GM23338 (cell line): ENCODE results near the gene ISG20. TPM values are rescaled to one million over a fixed set of nuclear protein-coding genes. Genes with fewer than 3 reads are reported as not detected.

Experiments used
- ATAC-seq: fragments of 200-7000 bp; cut with Tn5 transposase; 3 replicates; pipeline ENCODE4 v1.9.1; 2020
- DNase-seq: peaks from one replicate; pipeline ENCODE4 v3.0.0-alpha.2; 2015; ENCODE audit warnings: low spot score
- H2AFZ ChIP-seq: fragments of 200-600 bp; sonication (generic); 2 replicates; pipeline ENCODE4 v1.8.0; 2016; ENCODE audit warnings: antibody characterized with exemption, mild to moderate bottlenecking, moderate library complexity
- H3F3A ChIP-seq: fragments of 200-600 bp; sonication (generic); replicated peaks from 2 replicates; pipeline ENCODE4 v1.8.0; 2017; ENCODE audit warnings: antibody characterized with exemption, mixed run types, low read depth
- H3K27ac ChIP-seq: fragments of 200-600 bp; sonication (generic); 2 replicates; pipeline ENCODE4 v1.6.1; 2016; ENCODE audit warnings: low read depth
- H3K27me3 ChIP-seq: fragments of 200-600 bp; sonication (generic); 2 replicates; pipeline ENCODE4 v1.8.0; 2016; ENCODE audit warnings: mild to moderate bottlenecking, mixed run types, moderate library complexity; ENCODE audit not compliant: insufficient read depth
- H3K36me3 ChIP-seq: fragments of 200-600 bp; sonication (generic); 2 replicates; pipeline ENCODE4 v1.8.0; 2016; ENCODE audit warnings: mild to moderate bottlenecking; ENCODE audit not compliant: insufficient read depth
- H3K4me1 ChIP-seq: fragments of 200-600 bp; sonication (generic); 2 replicates; pipeline ENCODE4 v1.8.0; 2016; ENCODE audit warnings: mild to moderate bottlenecking, moderate library complexity; ENCODE audit not compliant: insufficient read depth
- H3K4me2 ChIP-seq: fragments of 200-600 bp; sonication (generic); 2 replicates; pipeline ENCODE4 v1.7.1; 2017; ENCODE audit warnings: mixed run types
- H3K4me3 ChIP-seq: fragments of 200-600 bp; sonication (generic); 2 replicates; pipeline ENCODE4 v1.6.1; 2016; ENCODE audit warnings: mixed run types
- H3K79me2 ChIP-seq: fragments of 200-600 bp; sonication (generic); replicated peaks from 2 replicates; pipeline ENCODE4 v1.8.0; 2017; ENCODE audit warnings: mild to moderate bottlenecking; ENCODE audit not compliant: insufficient read depth
- H3K9me2 ChIP-seq: fragments of 200-600 bp; sonication (generic); 2 replicates; pipeline ENCODE4 v1.8.0; 2017; ENCODE audit not compliant: insufficient read depth
- H4K20me1 ChIP-seq: fragments of 200-600 bp; sonication (generic); replicated peaks from 2 replicates; pipeline ENCODE4 v1.8.0; 2017; ENCODE audit warnings: mild to moderate bottlenecking; ENCODE audit not compliant: insufficient read depth
- H3K27ac Mint-ChIP-seq: 2 replicates; pipeline ENCODE4 v1.8.0; 2020; ENCODE audit warnings: inconsistent platforms, mild to moderate bottlenecking, moderate library complexity, mixed read lengths
- H3K27me3 Mint-ChIP-seq: 3 replicates; pipeline ENCODE4 v1.8.0; 2022; ENCODE audit warnings: low read depth, mild to moderate bottlenecking, moderate library complexity, mixed read lengths, inconsistent platforms; ENCODE audit not compliant: insufficient read depth, poor library complexity
- H3K36me3 Mint-ChIP-seq: 3 replicates; pipeline ENCODE4 v1.8.0; 2021; ENCODE audit warnings: low read depth, mild to moderate bottlenecking, inconsistent platforms, moderate library complexity, mixed read lengths
- H3K4me1 Mint-ChIP-seq: 3 replicates; pipeline ENCODE4 v1.8.0; 2020; ENCODE audit warnings: mild to moderate bottlenecking, inconsistent platforms, mixed read lengths
- H3K4me3 Mint-ChIP-seq: 3 replicates; pipeline ENCODE4 v1.8.0; 2021; ENCODE audit warnings: moderate library complexity, mild to moderate bottlenecking, inconsistent platforms, mixed read lengths
- H3K9me3 Mint-ChIP-seq: 3 replicates; pipeline ENCODE4 v1.8.0; 2020; ENCODE audit warnings: moderate library complexity, mild to moderate bottlenecking, inconsistent platforms, mixed read lengths
- EZH2 ChIP-seq: fragments of 200-600 bp; sonication (generic); IDR thresholded peaks from one replicate; pipeline ENCODE4 v1.8.0; 2017; ENCODE audit warnings: antibody characterized with exemption, mild to moderate bottlenecking, low read depth; ENCODE audit not compliant: unreplicated experiment
- EZH2phosphoT487 ChIP-seq: fragments of 200-600 bp; sonication (generic); IDR thresholded peaks from one replicate; pipeline ENCODE4 v1.8.1; 2018; ENCODE audit warnings: antibody characterized with exemption; ENCODE audit not compliant: unreplicated experiment
- JUNB ChIP-seq: IDR thresholded peaks from one replicate; pipeline ENCODE4 v1.6.1; 2016; ENCODE audit warnings: antibody characterized with exemption; ENCODE audit not compliant: unreplicated experiment
- NANOG ChIP-seq: IDR thresholded peaks from 2 replicates; pipeline ENCODE4 v1.6.1; 2016; ENCODE audit warnings: antibody characterized with exemption, borderline replicate concordance
- ZNF331 ChIP-seq: fragments of 250-450 bp; sonication (Bioruptor Pico); IDR thresholded peaks from 2 replicates; pipeline ENCODE4 v1.5.0; 2020; ENCODE audit warnings: low read depth, mild to moderate bottlenecking, moderate library complexity
- polyA plus RNA-seq: library from polyadenylated mRNA; unstranded; fragments of >200 nt; fragmentation: Nextera tagmentation; extraction: Ambion mirVana; gene quantifications from 2 replicates; pipeline ENCODE4 v1.2.1, GENCODE V29; 2016
- total RNA-seq: library from RNA; depleted of rRNA; stranded (reverse); fragments of >200 nt; shearing (Covaris generic); gene quantifications from 2 replicates; pipeline ENCODE4 v1.2.3, GENCODE V29; 2014
- TF ChIP-seq, protein P1 (sequence below): IDR thresholded peaks from one replicate; pipeline ENCODE4 v1.6.1; 2018; ENCODE audit warnings: antibody characterized with exemption; ENCODE audit not compliant: unreplicated experiment
- TF ChIP-seq, protein P2 (sequence below): fragments of 250-450 bp; sonication (Bioruptor Pico); IDR thresholded peaks from 2 replicates; pipeline ENCODE4 v1.5.0; 2020; ENCODE audit warnings: mild to moderate bottlenecking, moderate library complexity
- TF ChIP-seq, protein P3 (sequence below), 2 experiments: fragments of 200-600 bp in 1 of 2; sonication (generic) in 1 of 2; conservative IDR thresholded peaks; 2 replicates each; pipeline versions ENCODE4 v1.5.1 to v1.6.1; 2016 to 2017; ENCODE audit warnings: antibody characterized with exemption in 2 of 2, low read depth in 2 of 2, mild to moderate bottlenecking in 2 of 2, moderate library complexity in 1 of 2

ISG20 gene
- total and polyA plus RNA-seq, 2 experiments from 2014 or later: 3.2 to 3.7 TPM

DNA sequence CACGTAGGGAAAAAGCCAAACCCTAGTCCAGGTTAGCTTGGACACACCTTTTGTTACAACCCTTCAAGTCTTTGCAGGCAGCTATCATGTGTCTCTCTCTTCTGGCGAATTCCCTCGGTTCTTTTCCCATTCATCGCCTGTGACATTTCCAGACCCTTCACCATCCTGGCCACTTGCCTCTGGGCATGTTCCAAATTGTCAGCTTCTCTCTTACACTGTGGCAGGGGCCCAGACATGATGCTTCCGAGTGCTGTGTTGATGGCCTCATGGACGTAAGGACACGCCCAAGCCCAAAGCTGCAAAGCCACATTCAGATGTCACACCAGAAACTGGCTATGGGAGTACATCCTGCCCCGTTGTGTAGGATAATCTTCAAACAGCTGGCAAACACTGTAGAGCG lies 58.5 kb downstream of the ISG20 start (continued):
- TF ChIP-seq, protein P1, sequence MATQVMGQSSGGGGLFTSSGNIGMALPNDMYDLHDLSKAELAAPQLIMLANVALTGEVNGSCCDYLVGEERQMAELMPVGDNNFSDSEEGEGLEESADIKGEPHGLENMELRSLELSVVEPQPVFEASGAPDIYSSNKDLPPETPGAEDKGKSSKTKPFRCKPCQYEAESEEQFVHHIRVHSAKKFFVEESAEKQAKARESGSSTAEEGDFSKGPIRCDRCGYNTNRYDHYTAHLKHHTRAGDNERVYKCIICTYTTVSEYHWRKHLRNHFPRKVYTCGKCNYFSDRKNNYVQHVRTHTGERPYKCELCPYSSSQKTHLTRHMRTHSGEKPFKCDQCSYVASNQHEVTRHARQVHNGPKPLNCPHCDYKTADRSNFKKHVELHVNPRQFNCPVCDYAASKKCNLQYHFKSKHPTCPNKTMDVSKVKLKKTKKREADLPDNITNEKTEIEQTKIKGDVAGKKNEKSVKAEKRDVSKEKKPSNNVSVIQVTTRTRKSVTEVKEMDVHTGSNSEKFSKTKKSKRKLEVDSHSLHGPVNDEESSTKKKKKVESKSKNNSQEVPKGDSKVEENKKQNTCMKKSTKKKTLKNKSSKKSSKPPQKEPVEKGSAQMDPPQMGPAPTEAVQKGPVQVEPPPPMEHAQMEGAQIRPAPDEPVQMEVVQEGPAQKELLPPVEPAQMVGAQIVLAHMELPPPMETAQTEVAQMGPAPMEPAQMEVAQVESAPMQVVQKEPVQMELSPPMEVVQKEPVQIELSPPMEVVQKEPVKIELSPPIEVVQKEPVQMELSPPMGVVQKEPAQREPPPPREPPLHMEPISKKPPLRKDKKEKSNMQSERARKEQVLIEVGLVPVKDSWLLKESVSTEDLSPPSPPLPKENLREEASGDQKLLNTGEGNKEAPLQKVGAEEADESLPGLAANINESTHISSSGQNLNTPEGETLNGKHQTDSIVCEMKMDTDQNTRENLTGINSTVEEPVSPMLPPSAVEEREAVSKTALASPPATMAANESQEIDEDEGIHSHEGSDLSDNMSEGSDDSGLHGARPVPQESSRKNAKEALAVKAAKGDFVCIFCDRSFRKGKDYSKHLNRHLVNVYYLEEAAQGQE: no peak
- TF ChIP-seq EZH2: no peak

DNA sequence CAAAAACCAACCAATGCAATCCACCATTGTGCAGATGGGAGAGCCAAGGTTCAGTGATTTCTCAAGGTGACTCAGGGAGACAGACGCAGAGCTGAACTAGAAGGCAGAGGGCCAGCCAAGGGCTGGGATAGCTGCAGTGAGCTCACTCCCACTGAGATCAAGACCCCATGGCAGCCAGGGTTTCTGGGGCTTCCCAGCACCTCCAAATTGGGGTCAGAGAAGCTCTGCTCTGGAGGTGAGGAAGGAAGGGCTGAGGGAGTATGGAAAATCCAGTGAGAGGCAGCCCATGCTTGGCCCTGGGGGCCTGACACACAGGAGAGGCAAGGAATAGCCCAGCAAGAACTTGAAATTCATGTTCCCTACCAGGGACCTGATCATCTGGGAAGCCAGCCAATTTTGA lies 61.0 kb downstream of the ISG20 start:
- no peak overlapping the region for H3K27ac ChIP-seq
- no peak overlapping the region for H3K4me2 ChIP-seq
- Mint-ChIP-seq H3K4me1 (peaks cover 4% of the 10 kb centered on the region; the same call in 2 of the 3 replicates), H3K27me3 (peaks cover 16% of the 10 kb centered on the region), H3K4me3 (no peak overlapping the region), H3K27ac (no peak overlapping the region), H3K36me3 (no peaks in the 10 kb centered on the region), H3K9me3 (no peaks in the 10 kb centered on the region)
- no peak for ATAC-seq
- H3K79me2 ChIP-seq: no peaks in the 10 kb centered on the region
- peaks cover 18% of the 10 kb centered on the region for H3K27me3 ChIP-seq
- DNase-seq: no peak
- H2AFZ ChIP-seq: no peak overlapping the region
- H3K9me2 ChIP-seq: no peaks in the 10 kb centered on the region
- H3K36me3 ChIP-seq: no peaks in the 10 kb centered on the region
- no peak for TF ChIP-seq NANOG
- no peak for TF ChIP-seq ZNF331 (CRISPR knock-in tag)
- TF ChIP-seq, protein P2, sequence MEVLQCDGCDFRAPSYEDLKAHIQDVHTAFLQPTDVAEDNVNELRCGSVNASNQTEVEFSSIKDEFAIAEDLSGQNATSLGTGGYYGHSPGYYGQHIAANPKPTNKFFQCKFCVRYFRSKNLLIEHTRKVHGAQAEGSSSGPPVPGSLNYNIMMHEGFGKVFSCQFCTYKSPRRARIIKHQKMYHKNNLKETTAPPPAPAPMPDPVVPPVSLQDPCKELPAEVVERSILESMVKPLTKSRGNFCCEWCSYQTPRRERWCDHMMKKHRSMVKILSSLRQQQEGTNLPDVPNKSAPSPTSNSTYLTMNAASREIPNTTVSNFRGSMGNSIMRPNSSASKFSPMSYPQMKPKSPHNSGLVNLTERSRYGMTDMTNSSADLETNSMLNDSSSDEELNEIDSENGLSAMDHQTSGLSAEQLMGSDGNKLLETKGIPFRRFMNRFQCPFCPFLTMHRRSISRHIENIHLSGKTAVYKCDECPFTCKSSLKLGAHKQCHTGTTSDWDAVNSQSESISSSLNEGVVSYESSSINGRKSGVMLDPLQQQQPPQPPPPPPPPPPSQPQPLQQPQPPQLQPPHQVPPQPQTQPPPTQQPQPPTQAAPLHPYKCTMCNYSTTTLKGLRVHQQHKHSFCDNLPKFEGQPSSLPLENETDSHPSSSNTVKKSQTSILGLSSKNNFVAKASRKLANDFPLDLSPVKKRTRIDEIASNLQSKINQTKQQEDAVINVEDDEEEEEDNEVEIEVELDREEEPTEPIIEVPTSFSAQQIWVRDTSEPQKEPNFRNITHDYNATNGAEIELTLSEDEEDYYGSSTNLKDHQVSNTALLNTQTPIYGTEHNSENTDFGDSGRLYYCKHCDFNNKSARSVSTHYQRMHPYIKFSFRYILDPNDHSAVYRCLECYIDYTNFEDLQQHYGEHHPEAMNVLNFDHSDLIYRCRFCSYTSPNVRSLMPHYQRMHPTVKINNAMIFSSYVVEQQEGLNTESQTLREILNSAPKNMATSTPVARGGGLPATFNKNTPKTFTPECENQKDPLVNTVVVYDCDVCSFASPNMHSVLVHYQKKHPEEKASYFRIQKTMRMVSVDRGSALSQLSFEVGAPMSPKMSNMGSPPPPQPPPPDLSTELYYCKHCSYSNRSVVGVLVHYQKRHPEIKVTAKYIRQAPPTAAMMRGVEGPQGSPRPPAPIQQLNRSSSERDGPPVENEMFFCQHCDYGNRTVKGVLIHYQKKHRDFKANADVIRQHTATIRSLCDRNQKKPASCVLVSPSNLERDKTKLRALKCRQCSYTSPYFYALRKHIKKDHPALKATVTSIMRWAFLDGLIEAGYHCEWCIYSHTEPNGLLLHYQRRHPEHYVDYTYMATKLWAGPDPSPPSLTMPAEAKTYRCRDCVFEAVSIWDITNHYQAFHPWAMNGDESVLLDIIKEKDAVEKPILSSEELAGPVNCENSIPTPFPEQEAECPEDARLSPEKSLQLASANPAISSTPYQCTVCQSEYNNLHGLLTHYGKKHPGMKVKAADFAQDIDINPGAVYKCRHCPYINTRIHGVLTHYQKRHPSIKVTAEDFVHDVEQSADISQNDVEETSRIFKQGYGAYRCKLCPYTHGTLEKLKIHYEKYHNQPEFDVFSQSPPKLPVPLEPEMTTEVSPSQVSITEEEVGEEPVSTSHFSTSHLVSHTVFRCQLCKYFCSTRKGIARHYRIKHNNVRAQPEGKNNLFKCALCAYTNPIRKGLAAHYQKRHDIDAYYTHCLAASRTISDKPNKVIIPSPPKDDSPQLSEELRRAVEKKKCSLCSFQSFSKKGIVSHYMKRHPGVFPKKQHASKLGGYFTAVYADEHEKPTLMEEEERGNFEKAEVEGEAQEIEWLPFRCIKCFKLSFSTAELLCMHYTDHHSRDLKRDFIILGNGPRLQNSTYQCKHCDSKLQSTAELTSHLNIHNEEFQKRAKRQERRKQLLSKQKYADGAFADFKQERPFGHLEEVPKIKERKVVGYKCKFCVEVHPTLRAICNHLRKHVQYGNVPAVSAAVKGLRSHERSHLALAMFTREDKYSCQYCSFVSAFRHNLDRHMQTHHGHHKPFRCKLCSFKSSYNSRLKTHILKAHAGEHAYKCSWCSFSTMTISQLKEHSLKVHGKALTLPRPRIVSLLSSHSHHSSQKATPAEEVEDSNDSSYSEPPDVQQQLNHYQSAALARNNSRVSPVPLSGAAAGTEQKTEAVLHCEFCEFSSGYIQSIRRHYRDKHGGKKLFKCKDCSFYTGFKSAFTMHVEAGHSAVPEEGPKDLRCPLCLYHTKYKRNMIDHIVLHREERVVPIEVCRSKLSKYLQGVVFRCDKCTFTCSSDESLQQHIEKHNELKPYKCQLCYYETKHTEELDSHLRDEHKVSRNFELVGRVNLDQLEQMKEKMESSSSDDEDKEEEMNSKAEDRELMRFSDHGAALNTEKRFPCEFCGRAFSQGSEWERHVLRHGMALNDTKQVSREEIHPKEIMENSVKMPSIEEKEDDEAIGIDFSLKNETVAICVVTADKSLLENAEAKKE: no peak
- TF ChIP-seq, protein P3, sequence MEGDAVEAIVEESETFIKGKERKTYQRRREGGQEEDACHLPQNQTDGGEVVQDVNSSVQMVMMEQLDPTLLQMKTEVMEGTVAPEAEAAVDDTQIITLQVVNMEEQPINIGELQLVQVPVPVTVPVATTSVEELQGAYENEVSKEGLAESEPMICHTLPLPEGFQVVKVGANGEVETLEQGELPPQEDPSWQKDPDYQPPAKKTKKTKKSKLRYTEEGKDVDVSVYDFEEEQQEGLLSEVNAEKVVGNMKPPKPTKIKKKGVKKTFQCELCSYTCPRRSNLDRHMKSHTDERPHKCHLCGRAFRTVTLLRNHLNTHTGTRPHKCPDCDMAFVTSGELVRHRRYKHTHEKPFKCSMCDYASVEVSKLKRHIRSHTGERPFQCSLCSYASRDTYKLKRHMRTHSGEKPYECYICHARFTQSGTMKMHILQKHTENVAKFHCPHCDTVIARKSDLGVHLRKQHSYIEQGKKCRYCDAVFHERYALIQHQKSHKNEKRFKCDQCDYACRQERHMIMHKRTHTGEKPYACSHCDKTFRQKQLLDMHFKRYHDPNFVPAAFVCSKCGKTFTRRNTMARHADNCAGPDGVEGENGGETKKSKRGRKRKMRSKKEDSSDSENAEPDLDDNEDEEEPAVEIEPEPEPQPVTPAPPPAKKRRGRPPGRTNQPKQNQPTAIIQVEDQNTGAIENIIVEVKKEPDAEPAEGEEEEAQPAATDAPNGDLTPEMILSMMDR (conservative IDR thresholded peaks at IDR 0.05; ENCODE audit: low read depth in 2 of 2): no peak
- TF ChIP-seq EZH2phosphoT487: no peak
- no peak for TF ChIP-seq JUNB
- H3F3A ChIP-seq: no peaks in the 10 kb centered on the region
- H3K4me3 ChIP-seq: no peak overlapping the region
- no peaks in the 10 kb centered on the region for H3K4me1 ChIP-seq
- H4K20me1 ChIP-seq: no peaks in the 10 kb centered on the region
